SK-N-SH treated with all-trans-retinoic acid at 6 μM for 48 hours (cell line): ENCODE results near the gene COL4A1.

Source experiments
- ATAC-seq: fragments of 200-7000 bp; cut with Tn5 transposase; 3 replicates; pipeline ENCODE4 v1.9.1; 2020; ENCODE audit warnings: mild to moderate bottlenecking, moderate library complexity
- BACH2 ChIP-seq: fragments of 250-450 bp; sonication (Bioruptor Pico); IDR thresholded peaks from 2 replicates; pipeline ENCODE4 v1.9.0; 2021; ENCODE audit warnings: mild to moderate bottlenecking, borderline replicate concordance
- CSDC2 ChIP-seq: fragments of 250-450 bp; sonication (Bioruptor Pico); IDR thresholded peaks from 2 replicates; pipeline ENCODE4 v1.5.0; 2020; ENCODE audit warnings: mild to moderate bottlenecking, moderate library complexity
- CSRNP3 ChIP-seq: fragments of 250-450 bp; sonication (Bioruptor Pico); IDR thresholded peaks from 2 replicates; pipeline ENCODE4 v1.5.1; 2021; ENCODE audit warnings: mild to moderate bottlenecking, moderate library complexity
- ESRRG ChIP-seq: fragments of 250-450 bp; sonication (Bioruptor Pico); IDR thresholded peaks from 2 replicates; pipeline ENCODE4 v1.6.1; 2021; ENCODE audit warnings: mild to moderate bottlenecking
- GLIS3 ChIP-seq: fragments of 250-450 bp; sonication (Bioruptor Pico); IDR thresholded peaks from 2 replicates; pipeline ENCODE4 v1.5.0; 2020; ENCODE audit warnings: mild to moderate bottlenecking, moderate library complexity
- ISL1 ChIP-seq: fragments of 250-450 bp; sonication (Bioruptor Pico); IDR thresholded peaks from 2 replicates; pipeline ENCODE4 v2.1.2; 2022; ENCODE audit warnings: mild to moderate bottlenecking, moderate library complexity
- OSR1 ChIP-seq: fragments of 250-450 bp; sonication (Bioruptor Pico); IDR thresholded peaks from 2 replicates; pipeline ENCODE4 v1.8.0; 2022; ENCODE audit warnings: moderate library complexity, mild to moderate bottlenecking, inconsistent platforms
- PATZ1 ChIP-seq: fragments of 250-450 bp; sonication (Bioruptor Pico); IDR thresholded peaks from 2 replicates; pipeline ENCODE4 v1.8.0; 2020; ENCODE audit warnings: mild to moderate bottlenecking, moderate library complexity, borderline replicate concordance
- PPARA ChIP-seq: fragments of 250-450 bp; sonication (Bioruptor Pico); IDR thresholded peaks from 2 replicates; pipeline ENCODE4 v1.5.0; 2020; ENCODE audit warnings: mild to moderate bottlenecking, borderline replicate concordance
- RARB ChIP-seq: fragments of 250-450 bp; sonication (Bioruptor Pico); IDR thresholded peaks from 2 replicates; pipeline ENCODE4 v1.8.0; 2021; ENCODE audit warnings: mild to moderate bottlenecking, moderate library complexity
- SNAI2 ChIP-seq: fragments of 250-450 bp; sonication (Bioruptor Pico); IDR thresholded peaks from 2 replicates; pipeline ENCODE4 v1.5.0; 2020; ENCODE audit warnings: mild to moderate bottlenecking, moderate library complexity
- TCF4 ChIP-seq: fragments of 250-450 bp; sonication (Bioruptor Pico); IDR thresholded peaks from 2 replicates; pipeline ENCODE4 v1.8.0; 2021; ENCODE audit warnings: mild to moderate bottlenecking, moderate library complexity, borderline replicate concordance
- TOX ChIP-seq: fragments of 250-450 bp; sonication (Bioruptor Pico); IDR thresholded peaks from 2 replicates; pipeline ENCODE4 v1.8.0; 2021; ENCODE audit warnings: mild to moderate bottlenecking, moderate library complexity, borderline replicate concordance
- TSHZ2 ChIP-seq: fragments of 250-450 bp; sonication (Bioruptor Pico); IDR thresholded peaks from 2 replicates; pipeline ENCODE4 v1.5.0; 2020; ENCODE audit warnings: mild to moderate bottlenecking, moderate library complexity
- ZC3H10 ChIP-seq: fragments of 250-450 bp; sonication (Bioruptor Pico); IDR thresholded peaks from 2 replicates; pipeline ENCODE4 v1.5.1; 2021; ENCODE audit warnings: mild to moderate bottlenecking, moderate library complexity
- ZFP3 ChIP-seq: fragments of 250-450 bp; sonication (Bioruptor Pico); IDR thresholded peaks from 2 replicates; pipeline ENCODE4 v1.5.0; 2020; ENCODE audit warnings: mild to moderate bottlenecking, moderate library complexity
- ZFP30 ChIP-seq: fragments of 450-650 bp; formaldehyde crosslinking; IDR thresholded peaks from 2 replicates; pipeline ENCODE4 v1.5.0; 2022; ENCODE audit warnings: mild to moderate bottlenecking, moderate library complexity
- ZNF565 ChIP-seq: fragments of 450-650 bp; formaldehyde crosslinking; conservative IDR thresholded peaks from 2 replicates; pipeline ENCODE4 v1.5.0; 2020; ENCODE audit warnings: low read depth, mild to moderate bottlenecking, moderate library complexity
- ZNF70 ChIP-seq: fragments of 450-650 bp; formaldehyde crosslinking; IDR thresholded peaks from 2 replicates; pipeline ENCODE4 v1.5.0; 2020; ENCODE audit warnings: mild to moderate bottlenecking, moderate library complexity
- ZNF8 ChIP-seq: fragments of 450-650 bp; formaldehyde crosslinking; IDR thresholded peaks from 2 replicates; pipeline ENCODE4 v1.5.0; 2020; ENCODE audit warnings: mild to moderate bottlenecking, moderate library complexity

COL4A1 gene

DNA sequence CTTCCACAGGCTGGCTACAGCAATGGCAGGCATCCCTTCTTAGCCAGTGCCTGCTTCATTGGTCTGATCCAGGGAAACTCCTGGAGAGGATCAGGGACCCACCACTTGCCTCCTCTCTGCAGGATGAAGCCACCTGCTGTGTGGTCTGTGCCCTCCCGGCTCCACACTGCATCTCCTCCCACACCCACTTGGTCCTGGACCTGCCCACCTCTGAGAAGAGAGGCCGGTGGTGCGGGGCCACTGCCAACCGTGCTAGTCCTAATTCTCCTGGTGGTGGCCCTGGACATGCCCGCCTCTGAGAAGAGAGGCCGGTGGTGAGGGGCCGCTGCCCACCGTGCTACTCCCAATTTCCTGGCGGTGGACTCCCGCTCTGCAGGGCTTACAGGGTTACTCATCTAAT is 98.8 kb downstream of the COL4A1 start:
- no peak for ATAC-seq
- TF ChIP-seq OSR1 (CRISPR knock-in tag): no peak
- no peak for TF ChIP-seq ZFP30 (CRISPR knock-in tag)
- no peak for TF ChIP-seq ZFP3 (CRISPR knock-in tag)
- TF ChIP-seq TOX: no peak
- no peak for TF ChIP-seq SNAI2 (CRISPR knock-in tag)
- TF ChIP-seq ESRRG (CRISPR knock-in tag): no peak

GRCh38 chr13:110206996-110207395 is 100.0 kb downstream of the COL4A1 start:
- TF ChIP-seq ZFP3 (CRISPR knock-in tag) (no peak), ZC3H10 (no peak), ZFP30 (CRISPR knock-in tag) (no peak)
- ATAC-seq: no peak

GRCh38 chr13:110206185-110206584 is 100.8 kb downstream of the COL4A1 start:
- ATAC-seq: no peak
- TF ChIP-seq BACH2: no peak
- no peak for TF ChIP-seq CSDC2 (CRISPR knock-in tag)
- no peak for TF ChIP-seq TOX
- TF ChIP-seq ISL1: no peak
- TF ChIP-seq OSR1 (CRISPR knock-in tag): no peak
- no peak for TF ChIP-seq ZNF565 (CRISPR knock-in tag)
- no peak for TF ChIP-seq ZFP3 (CRISPR knock-in tag)
- no peak for TF ChIP-seq TCF4
- TF ChIP-seq PATZ1 (CRISPR knock-in tag): no peak
- TF ChIP-seq ZNF70 (CRISPR knock-in tag): no peak
- TF ChIP-seq ZFP30 (CRISPR knock-in tag): no peak
- TF ChIP-seq RARB (CRISPR knock-in tag): no peak
- no peak for TF ChIP-seq GLIS3
- no peak for TF ChIP-seq SNAI2 (CRISPR knock-in tag)
- no peak for TF ChIP-seq TSHZ2 (CRISPR knock-in tag)

DNA sequence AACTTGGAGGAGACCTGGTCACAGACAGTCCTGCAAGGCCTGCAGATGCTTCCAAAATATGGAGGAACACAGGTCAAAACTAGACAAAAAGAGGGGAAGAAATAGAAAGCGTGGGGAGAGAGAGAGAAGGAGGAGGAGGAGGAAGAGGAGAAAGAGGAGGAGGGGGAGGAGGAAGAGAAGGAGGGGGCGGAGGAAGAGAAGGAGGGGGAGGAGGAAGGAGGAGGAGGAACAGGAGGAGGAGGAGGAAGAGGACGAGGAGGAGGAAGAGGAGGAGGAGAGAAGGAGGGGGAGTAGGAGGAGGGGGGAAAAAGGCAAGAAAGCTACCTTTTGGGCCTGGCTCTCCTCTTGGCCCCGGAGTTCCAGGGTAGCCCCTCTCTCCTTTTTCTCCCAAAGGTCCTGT is 105.8 kb downstream of the COL4A1 start:
- TF ChIP-seq ISL1 (no peak), PPARA (no peak), TSHZ2 (CRISPR knock-in tag) (no peak), ZC3H10 (no peak), TCF4 (no peak), TOX (no peak), ZNF70 (CRISPR knock-in tag) (no peak), ZNF8 (CRISPR knock-in tag) (no peak), BACH2 (no peak), RARB (CRISPR knock-in tag) (no peak), ZFP3 (CRISPR knock-in tag) (no peak), ZFP30 (CRISPR knock-in tag) (no peak), CSRNP3 (CRISPR knock-in tag) (no peak)
- no peak for ATAC-seq
